HEK293 (cell line): ENCODE data around the gene ORAI2.

ENCODE experiments used
- CTCF ChIA-PET: fragments of 350-600 bp; formaldehyde crosslinking; extraction: SDS; loops from one replicate; lab custom pipeline; 2021; ENCODE audit warnings: antibody characterized with exemption; lab: Yijun Ruan, JAX
- POLR2A ChIA-PET: fragments of 300-600 bp; formaldehyde crosslinking; extraction: SDS; loops from one replicate; lab custom pipeline; 2020; ENCODE audit warnings: antibody characterized with exemption, inconsistent platforms; lab: Yijun Ruan, JAX
- H3K27ac ChIP-seq: fragments of 200-500 bp; sonication (Bioruptor generic); 2 replicates; pipeline ENCODE4 v1.5.1; 2014; ENCODE audit warnings: low read depth, low read length, control low read depth, inconsistent platforms; ENCODE audit errors: extremely low read depth
- H3K36me3 ChIP-seq, 2 experiments: fragments of 200-500 bp in 1 of 2; sonication (Bioruptor generic) in 1 of 2; 1 replicate in 1 of 2; 2 replicates in 1 of 2; pipeline ENCODE4 v1.5.1; 2014 to 2017; ENCODE audit warnings: inconsistent platforms in 2 of 2, low read length in 2 of 2; ENCODE audit not compliant: control insufficient read depth in 2 of 2, insufficient read depth in 1 of 2
- H3K4me1 ChIP-seq: fragments of 200-500 bp; sonication (Bioruptor generic); 2 replicates; pipeline ENCODE4 v1.5.1; 2014; ENCODE audit warnings: mild to moderate bottlenecking, low read length, inconsistent platforms; ENCODE audit not compliant: control insufficient read depth, insufficient read depth
- H3K4me3 ChIP-seq: 2 replicates; pipeline ENCODE4 v1.5.1; 2011; ENCODE audit warnings: low read depth, mild to moderate bottlenecking, control low read depth, low read length, moderate library complexity
- H3K9me3 ChIP-seq: fragments of 200-500 bp; sonication (Bioruptor generic); 2 replicates; pipeline ENCODE4 v1.5.1; 2014; ENCODE audit warnings: low read depth, low read length, inconsistent platforms; ENCODE audit not compliant: control insufficient read depth, insufficient read depth
- GLIS1 ChIP-seq: fragments of 450-650 bp; formaldehyde crosslinking; IDR thresholded peaks from 2 replicates; pipeline ENCODE4 v1.5.1; 2016; ENCODE audit warnings: missing biosample characterization, missing genetic modification characterization
- GLIS2 ChIP-seq: fragments of 450-650 bp; formaldehyde crosslinking; IDR thresholded peaks from 2 replicates; pipeline ENCODE4 v1.5.1; 2016; ENCODE audit warnings: missing biosample characterization, missing genetic modification characterization
- MZF1 ChIP-seq: fragments of 450-650 bp; formaldehyde crosslinking; IDR thresholded peaks from 2 replicates; pipeline ENCODE4 v1.5.1; 2017; ENCODE audit warnings: missing biosample characterization, missing genetic modification characterization, borderline replicate concordance
- PRDM1 ChIP-seq: fragments of 450-650 bp; formaldehyde crosslinking; IDR thresholded peaks from 2 replicates; pipeline ENCODE4; 2016; ENCODE audit warnings: missing biosample characterization, missing genetic modification characterization
- RBAK ChIP-seq: fragments of 450-650 bp; formaldehyde crosslinking; IDR thresholded peaks from 2 replicates; pipeline ENCODE4 v1.5.1; 2016; ENCODE audit warnings: missing biosample characterization, missing genetic modification characterization
- SP3 ChIP-seq: fragments of 450-650 bp; formaldehyde crosslinking; IDR thresholded peaks from 2 replicates; pipeline ENCODE4 v1.5.1; 2016; ENCODE audit warnings: missing biosample characterization, missing genetic modification characterization
- WT1 ChIP-seq: fragments of 450-650 bp; formaldehyde crosslinking; IDR thresholded peaks from 2 replicates; pipeline ENCODE4 v1.5.1; 2016; ENCODE audit warnings: missing biosample characterization, missing genetic modification characterization
- YY2 ChIP-seq: fragments of 450-650 bp; formaldehyde crosslinking; IDR thresholded peaks from 2 replicates; pipeline ENCODE4 v1.5.1; 2016; ENCODE audit warnings: missing biosample characterization, missing genetic modification characterization
- ZFP69B ChIP-seq: fragments of 450-650 bp; formaldehyde crosslinking; IDR thresholded peaks from 2 replicates; pipeline ENCODE4 v1.5.1; 2016; ENCODE audit warnings: missing biosample characterization, missing genetic modification characterization
- ZNF140 ChIP-seq: fragments of 450-650 bp; formaldehyde crosslinking; IDR thresholded peaks from 2 replicates; pipeline ENCODE4 v1.5.1; 2016; ENCODE audit warnings: missing biosample characterization, missing genetic modification characterization
- ZNF184 ChIP-seq: fragments of 450-650 bp; IDR thresholded peaks from 2 replicates; pipeline ENCODE4 v1.5.1; 2018; ENCODE audit warnings: missing biosample characterization, mild to moderate bottlenecking, missing genetic modification characterization
- ZNF19 ChIP-seq: fragments of 450-650 bp; formaldehyde crosslinking; IDR thresholded peaks from 2 replicates; pipeline ENCODE4; 2016; ENCODE audit warnings: missing biosample characterization, missing genetic modification characterization, low read depth
- ZNF214 ChIP-seq: fragments of 450-650 bp; formaldehyde crosslinking; IDR thresholded peaks from 2 replicates; pipeline ENCODE4 v1.5.1; 2017; ENCODE audit warnings: missing biosample characterization, mild to moderate bottlenecking, missing genetic modification characterization, borderline replicate concordance
- ZNF23 ChIP-seq: fragments of 450-650 bp; formaldehyde crosslinking; IDR thresholded peaks from 2 replicates; pipeline ENCODE4 v1.5.1; 2016; ENCODE audit warnings: missing biosample characterization, missing genetic modification characterization, borderline replicate concordance
- ZNF24 ChIP-seq: fragments of 450-650 bp; formaldehyde crosslinking; IDR thresholded peaks from 2 replicates; pipeline ENCODE4 v1.5.1; 2016; ENCODE audit warnings: missing biosample characterization, missing genetic modification characterization
- ZNF266 ChIP-seq: fragments of 450-650 bp; formaldehyde crosslinking; IDR thresholded peaks from 2 replicates; pipeline ENCODE4 v1.5.1; 2016; ENCODE audit warnings: missing biosample characterization, missing genetic modification characterization, low read depth
- ZNF302 ChIP-seq: fragments of 450-650 bp; formaldehyde crosslinking; IDR thresholded peaks from 2 replicates; pipeline ENCODE4 v1.5.1; 2016; ENCODE audit warnings: missing biosample characterization, missing genetic modification characterization, low read depth
- ZNF37A ChIP-seq: fragments of 450-650 bp; IDR thresholded peaks from 2 replicates; pipeline ENCODE4 v1.5.1; 2018; ENCODE audit warnings: missing biosample characterization, missing genetic modification characterization
- ZNF433 ChIP-seq: fragments of 450-650 bp; formaldehyde crosslinking; IDR thresholded peaks from 2 replicates; pipeline ENCODE4 v1.5.1; 2016; ENCODE audit warnings: missing biosample characterization, missing genetic modification characterization, low read depth
- ZNF560 ChIP-seq: fragments of 450-650 bp; formaldehyde crosslinking; IDR thresholded peaks from 2 replicates; pipeline ENCODE4 v1.5.1; 2017; ENCODE audit warnings: missing biosample characterization, missing genetic modification characterization, borderline replicate concordance
- ZNF629 ChIP-seq: fragments of 450-650 bp; formaldehyde crosslinking; IDR thresholded peaks from 2 replicates; pipeline ENCODE4 v1.5.1; 2017; ENCODE audit warnings: missing biosample characterization, missing genetic modification characterization
- ZNF776 ChIP-seq: fragments of 450-650 bp; formaldehyde crosslinking; IDR thresholded peaks from 2 replicates; pipeline ENCODE4 v1.5.0; 2017; ENCODE audit warnings: missing biosample characterization, missing genetic modification characterization, borderline replicate concordance
- ZSCAN16 ChIP-seq: fragments of 450-650 bp; formaldehyde crosslinking; IDR thresholded peaks from 2 replicates; pipeline ENCODE4 v1.5.1; 2016; ENCODE audit warnings: missing biosample characterization, missing genetic modification characterization
- ZSCAN30 ChIP-seq: fragments of 450-650 bp; IDR thresholded peaks from 2 replicates; pipeline ENCODE4 v1.5.1; 2018; ENCODE audit warnings: missing biosample characterization, mild to moderate bottlenecking, missing genetic modification characterization, moderate library complexity
- TF ChIP-seq, protein P1 (sequence below): fragments of 450-650 bp; formaldehyde crosslinking; IDR thresholded peaks from 2 replicates; pipeline ENCODE4 v1.5.1; 2016; ENCODE audit warnings: missing biosample characterization, missing genetic modification characterization
- TF ChIP-seq, protein P2 (sequence below): fragments of 450-650 bp; formaldehyde crosslinking; IDR thresholded peaks from 2 replicates; pipeline ENCODE4 v1.5.0; 2017; ENCODE audit warnings: missing biosample characterization, missing genetic modification characterization, borderline replicate concordance
- TF ChIP-seq, protein P3 (sequence below): fragments of 450-650 bp; formaldehyde crosslinking; IDR thresholded peaks from 2 replicates; pipeline ENCODE4 v1.5.1; 2016; ENCODE audit warnings: missing biosample characterization, missing genetic modification characterization
- TF ChIP-seq, protein P4 (sequence below): fragments of 450-650 bp; formaldehyde crosslinking; IDR thresholded peaks from 2 replicates; pipeline ENCODE4 v1.5.1; 2016; ENCODE audit warnings: missing biosample characterization, missing genetic modification characterization
- TF ChIP-seq, protein P5 (sequence below): fragments of 450-650 bp; formaldehyde crosslinking; optimal IDR thresholded peaks from 2 replicates; pipeline ENCODE3; 2016; ENCODE audit warnings: missing biosample characterization, mild to moderate bottlenecking, missing genetic modification characterization

The ORAI2 gene

DNA sequence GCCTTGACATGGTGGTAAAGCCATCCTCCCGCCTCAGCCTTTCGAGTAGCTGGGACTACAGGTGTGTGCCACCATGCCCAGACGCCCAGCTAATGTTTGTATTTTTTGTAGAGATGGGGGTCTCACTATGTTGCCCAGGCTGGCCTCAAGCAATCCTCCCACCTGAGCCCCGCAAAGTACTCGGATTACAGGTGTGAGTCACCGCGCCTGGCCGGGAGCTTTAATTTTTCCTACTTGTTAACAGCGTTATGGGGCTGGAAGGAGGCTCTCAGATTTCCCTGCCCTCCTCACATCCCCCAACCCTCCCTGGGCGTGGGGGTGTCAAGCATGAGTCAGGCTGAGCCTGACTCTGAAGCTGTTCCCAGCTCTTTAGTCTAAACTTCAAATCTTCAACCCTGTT is 23.0 kb downstream of the ORAI2 start:
- Histone ChIP-seq H3K4me1 (peaks cover 3% of the 10 kb centered on the region; the same call in 1 of the 2 replicates), H3K4me3 (no peak overlapping the region), H3K9me3 (no peaks in the 10 kb centered on the region), H3K27ac (no peak overlapping the region), H3K36me3 (peaks cover 8 to 25% of the 10 kb centered on the region in 2 experiments; a peak in 2 of 3 replicates)
- CTCF ChIA-PET: interaction anchor here (0.7 to 2.7 kb wide), 4 partner anchors 11 to 225 kb away, joined by 3 to 10 read pairs (median 3); no protein-coding TSS in a partner anchor
- POLR2A ChIA-PET: interaction anchor here (0.5 to 2.2 kb wide), 3 partner anchors 9 to 1165 kb away, joined by 3 to 10 read pairs (median 3); no protein-coding TSS in a partner anchor
- TF ChIP-seq ZFP69B (tag by site-specific recombination) (no peak), ZNF140 (tag by site-specific recombination) (no peak), ZNF266 (tag by site-specific recombination) (no peak), PRDM1 (tag by site-specific recombination) (no peak), MZF1 (tag by site-specific recombination) (no peak), ZSCAN16 (no peak), RBAK (tag by site-specific recombination) (no peak), ZNF24 (tag by site-specific recombination) (no peak; the same call in 1 of the 2 replicates), WT1 (tag by site-specific recombination) (peak; percentile 93), GLIS2 (tag by site-specific recombination) (peak; percentile 68), ZNF560 (tag by site-specific recombination) (no peak), SP3 (tag by site-specific recombination) (no peak), ZNF19 (no peak), YY2 (tag by site-specific recombination) (no peak), ZNF37A (tag by site-specific recombination) (no peak), ZSCAN30 (tag by site-specific recombination) (no peak), ZNF629 (tag by site-specific recombination) (peak; percentile 62), ZNF433 (no peak), ZNF776 (no peak), ZNF214 (tag by site-specific recombination) (no peak), ZNF23 (tag by site-specific recombination) (no peak), ZNF302 (no peak), GLIS1 (tag by site-specific recombination) (peak; percentile 32; the same call in 1 of the 2 replicates), ZNF184 (tag by site-specific recombination) (no peak)
- TF ChIP-seq, protein P1, sequence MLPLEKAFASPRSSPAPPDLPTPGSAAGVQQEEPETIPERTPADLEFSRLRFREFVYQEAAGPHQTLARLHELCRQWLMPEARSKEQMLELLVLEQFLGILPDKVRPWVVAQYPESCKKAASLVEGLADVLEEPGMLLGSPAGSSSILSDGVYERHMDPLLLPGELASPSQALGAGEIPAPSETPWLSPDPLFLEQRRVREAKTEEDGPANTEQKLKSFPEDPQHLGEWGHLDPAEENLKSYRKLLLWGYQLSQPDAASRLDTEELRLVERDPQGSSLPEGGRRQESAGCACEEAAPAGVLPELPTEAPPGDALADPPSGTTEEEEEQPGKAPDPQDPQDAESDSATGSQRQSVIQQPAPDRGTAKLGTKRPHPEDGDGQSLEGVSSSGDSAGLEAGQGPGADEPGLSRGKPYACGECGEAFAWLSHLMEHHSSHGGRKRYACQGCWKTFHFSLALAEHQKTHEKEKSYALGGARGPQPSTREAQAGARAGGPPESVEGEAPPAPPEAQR (tag by site-specific recombination): no peak
- TF ChIP-seq, protein P2, sequence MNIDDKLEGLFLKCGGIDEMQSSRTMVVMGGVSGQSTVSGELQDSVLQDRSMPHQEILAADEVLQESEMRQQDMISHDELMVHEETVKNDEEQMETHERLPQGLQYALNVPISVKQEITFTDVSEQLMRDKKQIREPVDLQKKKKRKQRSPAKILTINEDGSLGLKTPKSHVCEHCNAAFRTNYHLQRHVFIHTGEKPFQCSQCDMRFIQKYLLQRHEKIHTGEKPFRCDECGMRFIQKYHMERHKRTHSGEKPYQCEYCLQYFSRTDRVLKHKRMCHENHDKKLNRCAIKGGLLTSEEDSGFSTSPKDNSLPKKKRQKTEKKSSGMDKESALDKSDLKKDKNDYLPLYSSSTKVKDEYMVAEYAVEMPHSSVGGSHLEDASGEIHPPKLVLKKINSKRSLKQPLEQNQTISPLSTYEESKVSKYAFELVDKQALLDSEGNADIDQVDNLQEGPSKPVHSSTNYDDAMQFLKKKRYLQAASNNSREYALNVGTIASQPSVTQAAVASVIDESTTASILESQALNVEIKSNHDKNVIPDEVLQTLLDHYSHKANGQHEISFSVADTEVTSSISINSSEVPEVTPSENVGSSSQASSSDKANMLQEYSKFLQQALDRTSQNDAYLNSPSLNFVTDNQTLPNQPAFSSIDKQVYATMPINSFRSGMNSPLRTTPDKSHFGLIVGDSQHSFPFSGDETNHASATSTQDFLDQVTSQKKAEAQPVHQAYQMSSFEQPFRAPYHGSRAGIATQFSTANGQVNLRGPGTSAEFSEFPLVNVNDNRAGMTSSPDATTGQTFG (tag by site-specific recombination): no peak
- TF ChIP-seq, protein P3, sequence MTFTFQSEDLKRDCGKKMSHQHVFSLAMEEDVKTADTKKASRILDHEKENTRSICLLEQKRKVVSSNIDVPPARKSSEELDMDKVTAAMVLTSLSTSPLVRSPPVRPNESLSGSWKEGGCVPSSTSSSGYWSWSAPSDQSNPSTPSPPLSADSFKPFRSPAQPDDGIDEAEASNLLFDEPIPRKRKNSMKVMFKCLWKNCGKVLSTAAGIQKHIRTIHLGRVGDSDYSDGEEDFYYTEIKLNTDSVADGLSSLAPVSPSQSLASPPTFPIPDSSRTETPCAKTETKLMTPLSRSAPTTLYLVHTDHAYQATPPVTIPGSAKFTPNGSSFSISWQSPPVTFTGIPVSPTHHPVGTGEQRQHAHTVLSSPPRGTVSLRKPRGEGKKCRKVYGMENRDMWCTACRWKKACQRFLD (tag by site-specific recombination): no peak
- TF ChIP-seq, protein P4, sequence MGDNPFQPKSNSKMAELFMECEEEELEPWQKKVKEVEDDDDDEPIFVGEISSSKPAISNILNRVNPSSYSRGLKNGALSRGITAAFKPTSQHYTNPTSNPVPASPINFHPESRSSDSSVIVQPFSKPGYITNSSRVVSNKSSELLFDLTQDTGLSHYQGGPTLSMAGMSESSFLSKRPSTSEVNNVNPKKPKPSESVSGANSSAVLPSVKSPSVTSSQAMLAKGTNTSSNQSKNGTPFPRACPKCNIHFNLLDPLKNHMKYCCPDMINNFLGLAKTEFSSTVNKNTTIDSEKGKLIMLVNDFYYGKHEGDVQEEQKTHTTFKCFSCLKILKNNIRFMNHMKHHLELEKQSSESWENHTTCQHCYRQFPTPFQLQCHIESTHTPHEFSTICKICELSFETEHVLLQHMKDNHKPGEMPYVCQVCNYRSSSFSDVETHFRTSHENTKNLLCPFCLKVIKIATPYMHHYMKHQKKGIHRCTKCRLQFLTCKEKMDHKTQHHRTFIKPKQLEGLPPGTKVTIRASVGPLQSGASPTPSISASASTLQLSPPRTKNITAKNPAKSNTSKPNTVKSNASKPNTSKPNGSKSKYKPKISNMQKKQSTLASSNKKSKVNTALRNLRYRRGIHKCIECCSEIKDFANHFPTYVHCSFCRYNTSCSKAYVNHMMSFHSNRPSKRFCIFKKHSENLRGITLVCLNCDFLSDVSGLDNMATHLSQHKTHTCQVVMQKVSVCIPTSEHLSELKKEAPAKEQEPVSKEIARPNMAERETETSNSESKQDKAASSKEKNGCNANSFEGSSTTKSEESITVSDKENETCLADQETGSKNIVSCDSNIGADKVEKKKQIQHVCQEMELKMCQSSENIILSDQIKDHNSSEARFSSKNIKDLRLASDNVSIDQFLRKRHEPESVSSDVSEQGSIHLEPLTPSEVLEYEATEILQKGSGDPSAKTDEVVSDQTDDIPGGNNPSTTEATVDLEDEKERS (tag by site-specific recombination): no peak
- TF ChIP-seq, protein P5, sequence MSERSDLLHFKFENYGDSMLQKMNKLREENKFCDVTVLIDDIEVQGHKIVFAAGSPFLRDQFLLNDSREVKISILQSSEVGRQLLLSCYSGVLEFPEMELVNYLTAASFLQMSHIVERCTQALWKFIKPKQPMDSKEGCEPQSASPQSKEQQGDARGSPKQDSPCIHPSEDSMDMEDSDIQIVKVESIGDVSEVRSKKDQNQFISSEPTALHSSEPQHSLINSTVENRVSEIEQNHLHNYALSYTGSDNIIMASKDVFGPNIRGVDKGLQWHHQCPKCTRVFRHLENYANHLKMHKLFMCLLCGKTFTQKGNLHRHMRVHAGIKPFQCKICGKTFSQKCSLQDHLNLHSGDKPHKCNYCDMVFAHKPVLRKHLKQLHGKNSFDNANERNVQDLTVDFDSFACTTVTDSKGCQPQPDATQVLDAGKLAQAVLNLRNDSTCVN (tag by site-specific recombination): no peak
